BJ (cell line): ENCODE results near the gene SHISAL1. TPM values are rescaled to one million over a fixed set of nuclear protein-coding genes. Genes with fewer than 3 reads are reported as not detected.

ENCODE experiments used
- CTCF ChIA-PET: fragments of 350-600 bp; formaldehyde crosslinking; extraction: SDS; loops from one replicate; lab custom pipeline; 2021; ENCODE audit warnings: antibody characterized with exemption, inconsistent platforms; lab: Yijun Ruan, JAX
- POLR2A ChIA-PET: fragments of 300-600 bp; sonication (Branson Sonifier 250); formaldehyde crosslinking; extraction: SDS; loops from one replicate; lab custom pipeline; 2021; ENCODE audit warnings: antibody characterized with exemption; lab: Charles Lee
- DNase-seq: peaks from one replicate; pipeline ENCODE4 v3.0.0-alpha.2; 2011; ENCODE audit warnings: low read depth
- H3K27me3 ChIP-seq: 2 replicates; pipeline ENCODE4 v1.6.0; 2011; ENCODE audit warnings: low read length; ENCODE audit not compliant: control insufficient read depth, insufficient read depth
- H3K36me3 ChIP-seq: 2 replicates; pipeline ENCODE4 v1.5.1; 2011; ENCODE audit warnings: low read length; ENCODE audit not compliant: control insufficient read depth, insufficient read depth
- H3K4me3 ChIP-seq: 2 replicates; pipeline ENCODE4 v1.5.1; 2011; ENCODE audit warnings: low read depth, mild to moderate bottlenecking, control low read depth, low read length
- polyA plus RNA-seq: library from polyadenylated mRNA; depleted of rRNA; stranded (reverse); fragments of >200 nt; gene quantifications from 2 replicates; pipeline ENCODE4 v1.2.3, GENCODE V29; 2011
- TF ChIP-seq, protein P1 (sequence below): IDR thresholded peaks from 2 replicates; pipeline ENCODE4 v1.5.1; 2011; ENCODE audit warnings: low read depth, mild to moderate bottlenecking, control low read depth, inconsistent platforms, low read length, moderate library complexity; ENCODE audit not compliant: insufficient read depth

The SHISAL1 gene
- polyA plus RNA-seq, 1 experiment: 0.34 TPM

DNA sequence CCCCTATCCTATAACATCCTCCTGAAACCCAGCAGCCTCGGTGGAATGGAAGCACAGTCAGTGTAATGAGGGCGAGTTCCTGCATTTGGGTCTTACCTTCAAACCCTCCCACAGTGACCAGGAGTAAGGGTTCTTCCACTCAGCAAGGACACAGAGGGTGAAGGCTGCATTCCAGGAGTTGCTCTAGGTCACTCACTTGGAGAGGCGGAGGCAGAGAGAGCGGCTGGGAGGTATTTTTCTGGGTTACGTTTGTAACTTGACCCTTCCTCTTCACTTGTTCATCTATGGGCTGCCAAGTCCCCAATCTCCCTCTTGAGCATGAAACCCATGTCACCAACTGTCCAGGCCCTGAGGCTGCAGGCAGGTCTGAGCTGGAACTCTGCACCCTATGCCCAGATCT is 36.8 kb upstream of the SHISAL1 start:
- Histone ChIP-seq H3K36me3 (no peaks in the 10 kb centered on the region), H3K27me3 (peaks cover 5% of the 10 kb centered on the region), H3K4me3 (no peak overlapping the region)
- ChIA-PET CTCF (interaction anchor here (2.1 kb wide), 1 partner anchor 11 kb away, joined by 6 read pairs; no protein-coding TSS in a partner anchor), POLR2A (no interaction called here)
- TF ChIP-seq, protein P1, sequence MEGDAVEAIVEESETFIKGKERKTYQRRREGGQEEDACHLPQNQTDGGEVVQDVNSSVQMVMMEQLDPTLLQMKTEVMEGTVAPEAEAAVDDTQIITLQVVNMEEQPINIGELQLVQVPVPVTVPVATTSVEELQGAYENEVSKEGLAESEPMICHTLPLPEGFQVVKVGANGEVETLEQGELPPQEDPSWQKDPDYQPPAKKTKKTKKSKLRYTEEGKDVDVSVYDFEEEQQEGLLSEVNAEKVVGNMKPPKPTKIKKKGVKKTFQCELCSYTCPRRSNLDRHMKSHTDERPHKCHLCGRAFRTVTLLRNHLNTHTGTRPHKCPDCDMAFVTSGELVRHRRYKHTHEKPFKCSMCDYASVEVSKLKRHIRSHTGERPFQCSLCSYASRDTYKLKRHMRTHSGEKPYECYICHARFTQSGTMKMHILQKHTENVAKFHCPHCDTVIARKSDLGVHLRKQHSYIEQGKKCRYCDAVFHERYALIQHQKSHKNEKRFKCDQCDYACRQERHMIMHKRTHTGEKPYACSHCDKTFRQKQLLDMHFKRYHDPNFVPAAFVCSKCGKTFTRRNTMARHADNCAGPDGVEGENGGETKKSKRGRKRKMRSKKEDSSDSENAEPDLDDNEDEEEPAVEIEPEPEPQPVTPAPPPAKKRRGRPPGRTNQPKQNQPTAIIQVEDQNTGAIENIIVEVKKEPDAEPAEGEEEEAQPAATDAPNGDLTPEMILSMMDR: no peak
- no peak for DNase-seq

DNA sequence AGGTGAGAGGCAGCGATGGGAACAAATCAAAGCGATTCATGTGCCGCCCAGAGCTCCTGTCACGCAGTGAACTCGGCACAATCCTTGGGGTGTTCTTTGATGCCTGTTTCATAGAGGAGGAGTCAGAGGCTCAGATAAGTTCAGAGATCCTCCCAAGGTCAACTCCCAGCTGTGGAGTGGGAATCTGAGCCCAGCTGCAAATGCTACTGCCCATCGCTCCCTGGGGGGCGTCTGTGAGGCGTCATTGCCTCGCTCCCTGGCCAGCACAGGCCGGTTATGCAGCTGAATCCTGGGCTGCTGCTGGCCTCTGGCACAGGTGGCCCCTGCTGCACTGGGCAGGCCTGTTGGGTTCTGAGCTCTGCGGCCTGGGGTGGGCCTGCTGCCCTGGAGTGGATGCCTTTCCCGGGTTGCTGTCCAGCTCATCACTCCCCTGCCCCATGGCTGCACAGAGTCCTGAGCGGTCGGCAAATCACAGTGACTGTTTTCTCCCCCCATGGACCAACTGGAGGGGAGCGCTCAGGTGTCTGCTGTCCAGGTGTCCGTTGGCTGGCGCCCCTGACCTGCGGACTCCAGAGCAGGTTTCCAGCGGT is 36.3 kb upstream of the SHISAL1 start:
- DNase-seq: no peak
- ChIA-PET CTCF (interaction anchor here (2.1 kb wide), 1 partner anchor 12 kb away, joined by 6 read pairs; no protein-coding TSS in a partner anchor), POLR2A (no interaction called here)
- peaks cover 5% of the 10 kb centered on the region for H3K27me3 ChIP-seq
- no peak overlapping the region for H3K4me3 ChIP-seq
- TF ChIP-seq, protein P1: no peak
- H3K36me3 ChIP-seq: no peaks in the 10 kb centered on the region

DNA sequence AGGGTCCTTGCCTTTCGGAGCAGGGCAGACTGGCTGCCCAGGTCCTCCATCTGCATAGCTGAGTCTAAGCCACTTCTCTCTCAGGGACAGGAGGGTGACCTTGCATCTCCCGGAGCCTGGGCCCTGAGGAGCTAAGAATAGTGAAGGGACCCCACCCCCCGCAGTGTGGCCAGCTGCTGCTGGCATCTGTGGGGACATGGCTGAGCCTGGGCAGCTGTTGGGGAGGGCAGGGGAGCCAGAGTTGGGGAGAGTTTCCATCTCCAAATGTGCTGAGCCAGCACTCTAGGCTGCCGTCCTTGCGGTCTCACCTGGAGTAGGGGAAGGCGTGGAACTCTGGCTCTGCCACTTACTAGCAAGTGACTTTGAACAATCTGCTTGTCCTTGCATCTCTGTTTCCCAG is 34.8 kb upstream of the SHISAL1 start:
- Histone ChIP-seq H3K4me3 (no peak overlapping the region), H3K36me3 (no peaks in the 10 kb centered on the region), H3K27me3 (peaks cover 6% of the 10 kb centered on the region)
- ChIA-PET CTCF (interaction anchor here (0.5 to 2.1 kb wide), 2 partner anchors 13 to 597 kb away, joined by 4 to 6 read pairs; no protein-coding TSS in a partner anchor), POLR2A (no interaction called here)
- TF ChIP-seq, protein P1: no peak
- DNase-seq: no peak

DNA sequence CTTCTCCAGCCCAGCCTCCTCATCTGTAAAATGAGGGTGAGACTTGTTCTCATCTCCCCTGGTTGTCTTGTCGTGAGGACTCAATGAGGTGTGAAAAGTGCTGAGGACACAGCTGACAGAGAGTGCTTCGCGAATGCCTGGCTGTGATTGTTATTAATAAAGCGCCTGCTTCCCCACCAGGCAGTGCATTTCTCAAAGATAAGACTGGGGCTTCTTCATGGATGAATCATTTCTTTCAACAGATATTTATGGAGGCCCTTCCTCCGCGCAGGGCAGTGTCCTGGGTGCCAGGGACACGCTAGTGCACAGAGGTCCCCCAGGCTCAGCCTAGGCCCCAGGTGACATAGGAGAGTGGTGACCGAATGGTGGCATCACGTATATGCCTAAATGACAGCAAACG is 34.3 kb upstream of the SHISAL1 start:
- CTCF ChIA-PET: interaction anchor here (0.5 to 1.0 kb wide), 2 partner anchors 13 to 597 kb away, joined by 3 to 4 read pairs; no protein-coding TSS in a partner anchor
- POLR2A ChIA-PET: no interaction called here
- Histone ChIP-seq H3K27me3 (peaks cover 6% of the 10 kb centered on the region), H3K36me3 (no peaks in the 10 kb centered on the region), H3K4me3 (no peak overlapping the region)
- TF ChIP-seq, protein P1: no peak
- no peak for DNase-seq

DNA sequence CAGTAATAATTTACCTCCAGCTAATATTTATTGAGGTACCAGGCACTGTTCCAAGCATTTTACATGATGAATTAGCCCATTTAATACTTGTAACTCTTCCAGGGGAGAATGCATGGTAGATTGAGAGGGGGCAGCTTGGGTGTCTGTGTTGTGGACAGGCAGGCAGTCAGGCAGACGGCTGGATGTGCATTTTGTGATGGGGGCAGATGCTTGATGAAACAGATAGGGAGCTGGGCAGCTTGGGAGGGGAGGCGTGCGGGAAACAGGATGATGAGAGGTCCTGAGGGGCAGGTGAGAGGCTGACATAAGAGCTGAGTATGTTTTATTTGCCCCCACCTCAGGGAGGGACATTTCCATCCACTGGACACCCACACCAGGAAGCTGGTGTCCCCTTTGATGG is 33.1 kb upstream of the SHISAL1 start:
- TF ChIP-seq, protein P1: no peak
- Histone ChIP-seq H3K27me3 (peaks cover 6% of the 10 kb centered on the region), H3K4me3 (no peak overlapping the region), H3K36me3 (no peaks in the 10 kb centered on the region)
- CTCF ChIA-PET: interaction anchor here (1.9 kb wide), 1 partner anchor 9 kb away, joined by 4 read pairs; no protein-coding TSS in a partner anchor
- POLR2A ChIA-PET: no interaction called here
- DNase-seq: no peak
